Right lobe of liver (tissue), 6 donors: ENCODE measurements around the gene EFHC2. TPM values are rescaled to one million over a fixed set of nuclear protein-coding genes. Genes with fewer than 3 reads are reported as not detected.
A peak's percentile ranks its signal among the peaks of the same experiment; 100 is the strongest.

Source experiments
- ATAC-seq, 4 donors: fragments of 200-7000 bp; cut with Tn5 transposase; one replicate each; pipeline ENCODE4 v1.9.1; 2020; ENCODE audit warnings: mild to moderate bottlenecking in 4 of 4, moderate library complexity in 4 of 4
- DNase-seq, 3 donors: peaks; one replicate each; pipeline ENCODE4 v3.0.0-alpha.2; 2020
- H3K27ac ChIP-seq, 3 donors: fragments of 200-600 bp; one replicate each; pipeline ENCODE4 v1.8.0; 2022
- H3K27me3 ChIP-seq, 2 donors: fragments of 200-600 bp; one replicate each; pipeline ENCODE4 v1.8.0; 2022
- H3K36me3 ChIP-seq, 4 donors: fragments of 200-600 bp; sonication (generic) in 1 of 4; one replicate each; pipeline versions ENCODE4 v1.5.1 to v1.8.0; 2017 to 2022; ENCODE audit warnings: control low read depth in 1 of 4
- H3K4me1 ChIP-seq, 4 donors: fragments of 200-600 bp; sonication (generic) in 1 of 4; one replicate each; pipeline versions ENCODE4 v1.5.1 to v1.8.0; 2017 to 2022; ENCODE audit warnings: control low read depth in 1 of 4
- H3K4me3 ChIP-seq, 3 donors: fragments of 200-600 bp; one replicate each; pipeline ENCODE4 v1.8.0; 2022
- H3K9me3 ChIP-seq, 4 donors: fragments of 200-600 bp; sonication (generic) in 1 of 4; one replicate each; pipeline versions ENCODE4 v1.5.1 to v1.8.0; 2017 to 2022; ENCODE audit warnings: control low read depth in 1 of 4
- POLR2A ChIP-seq: fragments of 450-650 bp; IDR thresholded peaks from one replicate; pipeline ENCODE4 v1.6.1; 2017; ENCODE audit warnings: antibody characterized with exemption, mild to moderate bottlenecking
- WGBS: methylation state at CpG from one replicate; pipeline ENCODE4 v1.1.6; 2018; ENCODE audit warnings: low coverage, low lambda C conversion rate; ENCODE audit not compliant: insufficient coverage; ENCODE audit errors: missing lambda C conversion rate; 5-methylcytosine and 5-hydroxymethylcytosine counted together
- intact Hi-C, 2 donors: fragments of 100-400 bp; cut with DNase I; formaldehyde crosslinking; loops; one replicate each; pipeline versions ENCODE4 v1.11.2 to v1.14.1; 2022
- total RNA-seq, 6 experiments: library from RNA; depleted of rRNA in 2 of 6; stranded (reverse); fragments of >200 nt in 2 of 6; fragmentation: NEBNext Ultra II Directional in 3 of 6; extraction: Animal tissue kit (Norgen Biotek cat#: 25700) in 3 of 6; gene quantifications; one replicate each; pipeline versions ENCODE4 v1.1.0 to v1.2.4, GENCODE V29; 2016 to 2023
- TF ChIP-seq, protein P1 (sequence below), 4 donors: fragments of 200-600 bp in 3 of 4; fragments of 450-650 bp in 1 of 4; IDR thresholded peaks; one replicate each; pipeline versions ENCODE4 v1.5.1 to v1.8.0; 2016 to 2022; ENCODE audit warnings: antibody characterized with exemption in 4 of 4, mild to moderate bottlenecking in 2 of 4
- donor health status: DM: no; HTN: yes; CAD: no.
- donor health status: DM: no; HTN: no; CAD: no.
- donor health status: DM: no; HTN: no; CAD: no.
- donor health status: DM: no; HTN: yes; CAD: no.
- donor health status: DM: no; HTN: yes; CAD: no.

EFHC2 gene
- total RNA-seq, 6 experiments from 2014 or later: 0.13 TPM; not detected in 5

DNA sequence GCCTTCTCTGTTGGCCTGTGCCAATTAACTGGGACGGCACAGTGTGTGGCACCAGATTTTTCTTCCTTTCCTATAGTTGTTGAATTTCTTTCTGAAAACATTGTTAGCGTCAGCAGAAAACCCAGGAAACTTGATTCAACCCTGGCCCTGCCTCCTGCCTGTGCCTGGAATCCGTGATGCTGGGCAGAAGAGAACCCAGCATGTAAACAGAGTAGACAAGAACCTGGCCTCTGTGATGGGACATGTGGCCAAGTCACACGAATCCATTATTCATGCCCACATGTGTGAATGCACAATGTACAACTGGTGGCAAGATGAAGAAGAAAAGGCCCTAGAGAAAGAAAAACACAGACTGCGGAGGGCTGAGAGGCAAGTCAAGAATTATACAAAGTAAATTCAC, 111.4 kb downstream of the EFHC2 start:
- 61% methylated on average over 5 of the region's 5 CpGs for WGBS
- ATAC-seq: no peak
- intact Hi-C loops: no loop called here

GRCh38 chrX:44228621-44229020, 114.9 kb downstream of the EFHC2 start:
- WGBS: 17% methylated on average over 2 of the region's 4 CpGs
- Histone ChIP-seq H3K4me3 (no peak overlapping the region), H3K27me3 (no peaks in the 10 kb centered on the region), H3K27ac (no peak overlapping the region), H3K9me3 (no peaks in the 10 kb centered on the region), H3K36me3 (no peaks in the 10 kb centered on the region), H3K4me1 (no peaks in the 10 kb centered on the region)
- TF ChIP-seq, protein P1, sequence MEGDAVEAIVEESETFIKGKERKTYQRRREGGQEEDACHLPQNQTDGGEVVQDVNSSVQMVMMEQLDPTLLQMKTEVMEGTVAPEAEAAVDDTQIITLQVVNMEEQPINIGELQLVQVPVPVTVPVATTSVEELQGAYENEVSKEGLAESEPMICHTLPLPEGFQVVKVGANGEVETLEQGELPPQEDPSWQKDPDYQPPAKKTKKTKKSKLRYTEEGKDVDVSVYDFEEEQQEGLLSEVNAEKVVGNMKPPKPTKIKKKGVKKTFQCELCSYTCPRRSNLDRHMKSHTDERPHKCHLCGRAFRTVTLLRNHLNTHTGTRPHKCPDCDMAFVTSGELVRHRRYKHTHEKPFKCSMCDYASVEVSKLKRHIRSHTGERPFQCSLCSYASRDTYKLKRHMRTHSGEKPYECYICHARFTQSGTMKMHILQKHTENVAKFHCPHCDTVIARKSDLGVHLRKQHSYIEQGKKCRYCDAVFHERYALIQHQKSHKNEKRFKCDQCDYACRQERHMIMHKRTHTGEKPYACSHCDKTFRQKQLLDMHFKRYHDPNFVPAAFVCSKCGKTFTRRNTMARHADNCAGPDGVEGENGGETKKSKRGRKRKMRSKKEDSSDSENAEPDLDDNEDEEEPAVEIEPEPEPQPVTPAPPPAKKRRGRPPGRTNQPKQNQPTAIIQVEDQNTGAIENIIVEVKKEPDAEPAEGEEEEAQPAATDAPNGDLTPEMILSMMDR (IDR thresholded peaks at IDR 0.05): no peak
- no peak for TF ChIP-seq POLR2A
- ATAC-seq (no peak), DNase-seq (no peak)
- intact Hi-C loops: no loop called here

More for the DNA sequence above, 111.4 kb downstream of the EFHC2 start:
- no peaks in the 10 kb centered on the region for H3K36me3 ChIP-seq
- H3K4me3 ChIP-seq: no peak overlapping the region
- TF ChIP-seq, protein P1 (IDR thresholded peaks at IDR 0.05): no peak
- no peak for TF ChIP-seq POLR2A
- no peak overlapping the region for H3K27ac ChIP-seq
- H3K9me3 ChIP-seq: no peaks in the 10 kb centered on the region
- peaks cover 0 to 1% of the 10 kb centered on the region in 2 donors for H3K27me3 ChIP-seq
- H3K4me1 ChIP-seq: no peaks in the 10 kb centered on the region
- no peak for DNase-seq

DNA sequence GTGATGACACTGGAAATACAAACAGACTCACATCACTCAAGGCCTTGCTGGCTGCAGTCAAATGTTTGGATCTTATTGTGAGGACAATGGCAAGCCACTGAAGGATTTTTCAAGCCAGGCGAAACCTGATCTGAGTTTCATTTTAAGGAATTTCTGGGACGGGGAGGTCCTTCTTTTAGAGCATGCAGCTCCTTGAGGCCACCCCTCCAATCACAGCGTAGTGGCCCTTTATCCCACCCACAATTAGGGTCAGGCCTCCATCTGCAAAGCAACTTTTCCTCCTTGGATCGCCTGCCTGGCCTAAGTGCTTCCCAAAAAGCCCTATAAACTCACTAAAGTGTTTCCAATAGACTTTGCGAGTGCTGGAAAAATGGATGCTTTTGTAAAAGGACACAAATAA, 115.5 kb downstream of the EFHC2 start:
- Histone ChIP-seq H3K36me3 (no peaks in the 10 kb centered on the region), H3K27ac (no peak overlapping the region), H3K4me1 (no peaks in the 10 kb centered on the region), H3K9me3 (no peaks in the 10 kb centered on the region), H3K27me3 (no peaks in the 10 kb centered on the region), H3K4me3 (no peak overlapping the region)
- no peak for DNase-seq
- ATAC-seq: no peak
- TF ChIP-seq POLR2A: no peak
- TF ChIP-seq, protein P1 (IDR thresholded peaks at IDR 0.05): no peak
- whole genome bisulfite sequencing: 67% methylated on average over 3 of the region's 5 CpGs
- intact Hi-C loops: no loop called here

DNA sequence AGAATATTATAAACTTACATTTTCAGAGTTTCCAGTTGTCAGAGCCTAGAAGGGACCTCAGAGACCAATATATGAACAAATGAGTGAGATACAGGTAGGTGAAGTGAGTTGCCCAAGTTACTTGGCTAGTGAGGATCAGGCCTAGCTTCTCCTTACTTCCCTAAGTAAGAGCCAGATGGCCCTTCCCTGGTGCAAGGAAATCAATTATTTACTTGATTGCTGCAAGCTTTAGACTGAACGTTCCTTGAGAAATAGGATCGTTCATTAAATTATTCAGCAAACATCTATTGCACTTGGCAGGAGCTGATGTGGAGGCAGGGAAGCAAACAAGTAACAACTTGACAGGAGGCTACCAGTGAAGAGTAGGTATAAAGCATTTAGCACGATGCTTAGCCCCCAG, 117.8 kb downstream of the EFHC2 start:
- H3K4me3 ChIP-seq: no peak overlapping the region
- TF ChIP-seq, protein P1 (IDR thresholded peaks at IDR 0.05): no peak
- no peak for TF ChIP-seq POLR2A

GRCh38 chrX:44224760-44225159, 118.7 kb downstream of the EFHC2 start:
- H3K9me3 ChIP-seq: no peaks in the 10 kb centered on the region
- no peaks in the 10 kb centered on the region for H3K36me3 ChIP-seq
- no peak overlapping the region for H3K4me3 ChIP-seq
- no peaks in the 10 kb centered on the region for H3K27me3 ChIP-seq
- ATAC-seq: peak in 1 of 4 donors; percentile 10
- WGBS: 71% methylated on average over 1 of the region's 2 CpGs
- no peak overlapping the region for H3K27ac ChIP-seq
- no peaks in the 10 kb centered on the region for H3K4me1 ChIP-seq
- DNase-seq: no peak
- no peak for TF ChIP-seq POLR2A
- TF ChIP-seq, protein P1 (IDR thresholded peaks at IDR 0.05): no peak
- intact Hi-C loops: no loop called here

More for the DNA sequence above, 117.8 kb downstream of the EFHC2 start:
- no peak overlapping the region for H3K27ac ChIP-seq
- ATAC-seq (no peak), DNase-seq (no peak)
- WGBS: 58% methylated on average over 3 of the region's 3 CpGs
- no peaks in the 10 kb centered on the region for H3K27me3 ChIP-seq
- H3K36me3 ChIP-seq: no peaks in the 10 kb centered on the region
- intact Hi-C loops: no loop called here
- no peaks in the 10 kb centered on the region for H3K4me1 ChIP-seq
- no peaks in the 10 kb centered on the region for H3K9me3 ChIP-seq
